H1 (cell line): ENCODE data around the gene DOCK3. TPM values are rescaled to one million over a fixed set of nuclear protein-coding genes. Genes with fewer than 3 reads are reported as not detected.

Experiments
- FOSL1 ChIP-seq: IDR thresholded peaks from 2 replicates; pipeline ENCODE4 v1.6.1; 2011; ENCODE audit warnings: mild to moderate bottlenecking, low read depth, low read length, moderate library complexity; ENCODE audit not compliant: insufficient read depth
- GABPA ChIP-seq: IDR thresholded peaks from 2 replicates; pipeline ENCODE4 v1.6.1; 2011; ENCODE audit warnings: mild to moderate bottlenecking, low read length, moderate library complexity, borderline replicate concordance; ENCODE audit not compliant: insufficient read depth
- HDAC6 ChIP-seq: IDR thresholded peaks from one replicate; pipeline ENCODE4 v1.7.1; 2012; ENCODE audit warnings: low read depth, mild to moderate bottlenecking, inconsistent platforms, low read length, moderate library complexity
- JUND ChIP-seq: IDR thresholded peaks from 2 replicates; pipeline ENCODE4 v1.6.1; 2011; ENCODE audit warnings: mild to moderate bottlenecking, improper control_type of control experiment, low read length
- KDM4A ChIP-seq: IDR thresholded peaks from one replicate; pipeline ENCODE4 v1.7.1; 2012; ENCODE audit warnings: low read depth, mild to moderate bottlenecking, moderate library complexity, low read length, inconsistent platforms; ENCODE audit not compliant: severe bottlenecking
- NANOG ChIP-seq: IDR thresholded peaks from 2 replicates; pipeline ENCODE4 v1.6.1; 2011; ENCODE audit warnings: low read length, low read depth, mild to moderate bottlenecking, inconsistent platforms; ENCODE audit not compliant: insufficient read depth, poor library complexity, severe bottlenecking
- RAD21 ChIP-seq, 2 experiments: IDR thresholded peaks in 1 of 2; conservative IDR thresholded peaks in 1 of 2; 2 replicates each; pipeline ENCODE4 v1.6.1; 2011; ENCODE audit warnings: low read depth in 2 of 2, low read length in 2 of 2, improper control_type of control experiment in 1 of 2, inconsistent platforms in 1 of 2, mild to moderate bottlenecking in 1 of 2, moderate library complexity in 1 of 2
- RBBP5 ChIP-seq: IDR thresholded peaks from 2 replicates; pipeline ENCODE4 v1.7.1; 2012; ENCODE audit warnings: low read depth, mild to moderate bottlenecking, inconsistent platforms, low read length, moderate library complexity, borderline replicate concordance
- SP4 ChIP-seq: IDR thresholded peaks from 2 replicates; pipeline ENCODE4 v1.6.1; 2012; ENCODE audit warnings: low read length, inconsistent platforms
- polyA plus RNA-seq, 7 experiments: library from polyadenylated mRNA; depleted of rRNA in 3 of 7; stranded (reverse) in 5 of 7; unstranded in 2 of 7; fragments of >200 nt in 5 of 7; fragments of 200-250 nt in 2 of 7; gene quantifications; 1 replicate in 5 of 7; 2 replicates in 1 of 7; 4 replicates in 1 of 7; pipeline versions ENCODE4 v1.2.1 to v1.2.3, GENCODE V29; 2011 to 2013; ENCODE audit warnings: missing spikeins in 2 of 7, mixed read lengths in 2 of 7
- total RNA-seq: library from RNA; stranded (reverse); fragmentation: NEBNext Ultra II Directional; extraction: Animal tissue kit (Norgen Biotek cat#: 25700); gene quantifications from 2 replicates; pipeline ENCODE4 v1.2.1, GENCODE V29; 2021
- TF ChIP-seq, protein P1 (sequence below), 3 experiments: IDR thresholded peaks; 1 replicate in 2 of 3; 2 replicates in 1 of 3; pipeline versions ENCODE4 v1.5.1 to v1.6.1; 2011; ENCODE audit warnings: low read length in 3 of 3, mild to moderate bottlenecking in 3 of 3, inconsistent platforms in 2 of 3, low read depth in 1 of 3, moderate library complexity in 1 of 3; ENCODE audit not compliant: insufficient read depth in 1 of 3; ENCODE audit errors: control extremely low read depth in 1 of 3

Gene DOCK3
- total and polyA plus RNA-seq, 2 of the 8 experiments (the other 6 are each of a cell fraction or from before 2014, with no cell fraction given), result 2.7 to 5.0 TPM

DNA sequence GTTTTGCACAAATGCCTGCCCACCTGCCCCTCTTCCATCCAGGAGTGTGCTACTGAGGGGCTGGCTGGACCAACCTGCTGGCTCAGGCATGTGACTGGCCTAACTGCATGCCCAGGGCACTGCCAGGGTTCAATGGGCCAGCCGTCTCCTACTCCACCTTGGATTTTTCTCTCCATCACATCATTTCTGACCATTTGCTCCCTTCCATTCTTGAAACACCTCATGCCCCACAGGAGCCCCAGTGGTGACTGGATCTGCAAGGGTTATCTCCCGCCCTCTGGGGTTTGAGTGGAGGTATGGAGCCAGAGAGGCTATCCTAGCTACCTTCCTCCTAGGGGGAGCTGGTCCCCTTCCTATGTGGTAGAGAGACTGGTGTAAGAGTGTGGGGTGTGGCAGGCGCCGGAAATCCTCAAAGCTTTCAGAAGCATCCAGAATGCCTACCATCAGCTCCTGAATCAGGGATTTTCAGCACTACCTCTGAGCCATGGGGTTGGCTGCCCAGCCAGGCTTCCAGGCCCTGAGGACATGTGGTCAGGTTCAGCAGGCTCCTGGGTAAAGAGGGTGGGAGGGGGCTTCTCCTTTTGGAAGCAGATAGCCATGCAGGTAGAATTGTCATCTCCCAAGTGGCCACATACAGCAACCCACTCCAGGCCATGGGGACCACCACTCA is 707.5 kb downstream of the DOCK3 start (continued):
- TF ChIP-seq RAD21 (IDR thresholded peaks at IDR 0.05 in 1 of 2, conservative IDR thresholded peaks at IDR 0.05 in 1 of 2; ENCODE audit: low read depth in 2 of 2, low read length in 2 of 2) (0 out of 4 replicates have a peak, but pooled peaks of 1 of the 2 experiments have one; percentile 17), HDAC6 (no peak), GABPA (no peak), NANOG (no peak), RBBP5 (no peak), SP4 (no peak), KDM4A (no peak), JUND (no peak), FOSL1 (no peak)
- TF ChIP-seq, protein P1, sequence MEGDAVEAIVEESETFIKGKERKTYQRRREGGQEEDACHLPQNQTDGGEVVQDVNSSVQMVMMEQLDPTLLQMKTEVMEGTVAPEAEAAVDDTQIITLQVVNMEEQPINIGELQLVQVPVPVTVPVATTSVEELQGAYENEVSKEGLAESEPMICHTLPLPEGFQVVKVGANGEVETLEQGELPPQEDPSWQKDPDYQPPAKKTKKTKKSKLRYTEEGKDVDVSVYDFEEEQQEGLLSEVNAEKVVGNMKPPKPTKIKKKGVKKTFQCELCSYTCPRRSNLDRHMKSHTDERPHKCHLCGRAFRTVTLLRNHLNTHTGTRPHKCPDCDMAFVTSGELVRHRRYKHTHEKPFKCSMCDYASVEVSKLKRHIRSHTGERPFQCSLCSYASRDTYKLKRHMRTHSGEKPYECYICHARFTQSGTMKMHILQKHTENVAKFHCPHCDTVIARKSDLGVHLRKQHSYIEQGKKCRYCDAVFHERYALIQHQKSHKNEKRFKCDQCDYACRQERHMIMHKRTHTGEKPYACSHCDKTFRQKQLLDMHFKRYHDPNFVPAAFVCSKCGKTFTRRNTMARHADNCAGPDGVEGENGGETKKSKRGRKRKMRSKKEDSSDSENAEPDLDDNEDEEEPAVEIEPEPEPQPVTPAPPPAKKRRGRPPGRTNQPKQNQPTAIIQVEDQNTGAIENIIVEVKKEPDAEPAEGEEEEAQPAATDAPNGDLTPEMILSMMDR (IDR thresholded peaks at IDR 0.05; ENCODE audit: control extremely low read depth in 1 of 3, insufficient read depth in 1 of 3, low read depth in 1 of 3, low read length in 3 of 3), result peak in 1 of 3 experiments; percentile 23; a peak in 2 of 4 replicates
